HepG2 (cell line): ENCODE data around the gene TPI1. TPM values are rescaled to one million over a fixed set of nuclear protein-coding genes. Genes with fewer than 3 reads are reported as not detected.

ENCODE experiments used
- AHR ChIP-seq: IDR thresholded peaks from 2 replicates; pipeline ENCODE4 v1.6.1; 2018; ENCODE audit warnings: missing genetic modification reagents, missing compliant biosample characterization
- ARNT ChIP-seq: fragments of 450-650 bp; IDR thresholded peaks from 2 replicates; pipeline ENCODE4 v1.6.1; 2017
- BCLAF1 ChIP-seq: fragments of 450-650 bp; IDR thresholded peaks from 2 replicates; pipeline ENCODE4 v1.6.1; 2017; ENCODE audit warnings: mild to moderate bottlenecking
- FLYWCH1 ChIP-seq: sonication (generic); formaldehyde crosslinking; IDR thresholded peaks from 2 replicates; pipeline ENCODE4 v1.8.1; 2023; ENCODE audit warnings: mild to moderate bottlenecking, missing genetic modification reagents
- FOXA3 ChIP-seq: IDR thresholded peaks from 2 replicates; pipeline ENCODE4 v1.6.1; 2016; ENCODE audit warnings: missing genetic modification reagents, missing compliant biosample characterization
- HMG20A ChIP-seq: IDR thresholded peaks from 2 replicates; pipeline ENCODE4 v1.6.1; 2016; ENCODE audit warnings: borderline replicate concordance
- IKZF5 ChIP-seq: IDR thresholded peaks from 2 replicates; pipeline ENCODE4 v1.6.1; 2018; ENCODE audit warnings: missing genetic modification reagents, mild to moderate bottlenecking, missing compliant biosample characterization
- KLF12 ChIP-seq: sonication (generic); formaldehyde crosslinking; IDR thresholded peaks from 2 replicates; pipeline ENCODE4 v1.4.0; 2020; ENCODE audit warnings: missing genetic modification reagents, borderline replicate concordance
- MTA3 ChIP-seq: sonication (generic); formaldehyde crosslinking; IDR thresholded peaks from 2 replicates; pipeline ENCODE4 v1.4.0; 2020; ENCODE audit warnings: missing genetic modification reagents
- MZF1 ChIP-seq: sonication (generic); formaldehyde crosslinking; IDR thresholded peaks from 2 replicates; pipeline ENCODE4 v1.8.1; 2023; ENCODE audit warnings: mild to moderate bottlenecking, missing genetic modification reagents, borderline replicate concordance
- PAF1 ChIP-seq: IDR thresholded peaks from 2 replicates; pipeline ENCODE4 v1.6.1; 2016; ENCODE audit warnings: missing genetic modification reagents, missing compliant biosample characterization
- PHF8 ChIP-seq: sonication (generic); formaldehyde crosslinking; IDR thresholded peaks from 2 replicates; pipeline ENCODE4 v1.5.0; 2020; ENCODE audit warnings: missing genetic modification reagents
- PPARG ChIP-seq: conservative IDR thresholded peaks from 2 replicates; pipeline ENCODE4 v1.6.1; 2016; ENCODE audit warnings: missing biosample characterization, missing genetic modification reagents
- RAD51 ChIP-seq: fragments of 450-650 bp; IDR thresholded peaks from 2 replicates; pipeline ENCODE4 v1.6.1; 2016; ENCODE audit warnings: borderline replicate concordance
- TMF1 ChIP-seq: sonication (generic); formaldehyde crosslinking; IDR thresholded peaks from 2 replicates; pipeline ENCODE4 v1.8.1; 2022; ENCODE audit warnings: low read depth, missing genetic modification reagents
- ZC3H4 ChIP-seq: sonication (generic); formaldehyde crosslinking; IDR thresholded peaks from 2 replicates; pipeline ENCODE4 v1.4.0; 2020; ENCODE audit warnings: missing genetic modification reagents, borderline replicate concordance
- ZNF143 ChIP-seq: sonication (generic); formaldehyde crosslinking; IDR thresholded peaks from 2 replicates; pipeline ENCODE4 v1.4.0; 2020; ENCODE audit warnings: missing genetic modification reagents
- ZNF563 ChIP-seq: sonication (generic); formaldehyde crosslinking; IDR thresholded peaks from 2 replicates; pipeline ENCODE4 v1.8.0; 2022; ENCODE audit warnings: mild to moderate bottlenecking, moderate library complexity, missing genetic modification reagents
- ZNF703 ChIP-seq: sonication (generic); formaldehyde crosslinking; IDR thresholded peaks from 2 replicates; pipeline ENCODE4 v1.5.1; 2020; ENCODE audit warnings: missing genetic modification reagents, mild to moderate bottlenecking, moderate library complexity, borderline replicate concordance
- ZNF770 ChIP-seq: sonication (generic); formaldehyde crosslinking; IDR thresholded peaks from 2 replicates; pipeline ENCODE4 v1.5.0; 2020; ENCODE audit warnings: mild to moderate bottlenecking, missing genetic modification reagents
- ZNF773 ChIP-seq: sonication (generic); formaldehyde crosslinking; IDR thresholded peaks from 2 replicates; pipeline ENCODE4 v1.4.0; 2020; ENCODE audit warnings: missing genetic modification reagents, borderline replicate concordance
- ZNF850 ChIP-seq: sonication (generic); formaldehyde crosslinking; conservative IDR thresholded peaks from 2 replicates; pipeline ENCODE4 v1.9.0; 2021; ENCODE audit warnings: mild to moderate bottlenecking, missing genetic modification reagents
- polyA plus RNA-seq, 8 experiments: library from polyadenylated mRNA; depleted of rRNA in 3 of 8; stranded (reverse) in 7 of 8; unstranded in 1 of 8; fragments of >200 nt; fragmentation: Illumina TruSeq in 4 of 8; extraction: Trizol in 4 of 8; gene quantifications; 2 replicates each; pipeline versions ENCODE4 v1.2.1 to v1.2.3, GENCODE V29; 2011 to 2016; ENCODE audit warnings: low read depth in 4 of 8, missing spikeins in 1 of 8, mixed read lengths in 1 of 8; ENCODE audit not compliant: insufficient read depth in 1 of 8
- total RNA-seq, 5 experiments: library from RNA; depleted of rRNA; stranded (reverse); fragments of >200 nt; fragmentation: Illumina TruSeq; extraction: Trizol; gene quantifications; 2 replicates each; pipeline ENCODE4 v1.2.3, GENCODE V29; 2016; ENCODE audit warnings: low read depth in 1 of 5
- TF ChIP-seq, protein P1 (sequence below): sonication (generic); formaldehyde crosslinking; IDR thresholded peaks from 2 replicates; pipeline ENCODE4 v1.8.1; 2023; ENCODE audit warnings: mild to moderate bottlenecking, inconsistent platforms, moderate library complexity, missing genetic modification reagents, borderline replicate concordance
- TF ChIP-seq, protein P2 (sequence below): IDR thresholded peaks from 2 replicates; pipeline ENCODE4 v1.6.1; 2016

The TPI1 gene
- total and polyA plus RNA-seq, 2 of the 13 experiments (the other 11 are each of a cell fraction or from before 2014, with no cell fraction given) = 945 to 2,535 TPM

- TF ChIP-seq IKZF5 (CRISPR knock-in tag) (peak; percentile 57; the same call in 1 of the 2 replicates), ZNF703 (CRISPR knock-in tag) (no peak), KLF12 (CRISPR knock-in tag) (0 out of 2 replicates have a peak, but pooled peaks have one; percentile 21), RAD51 (no peak), FLYWCH1 (no peak; the same call in 1 of the 2 replicates), AHR (CRISPR knock-in tag) (no peak), MZF1 (CRISPR knock-in tag) (no peak), ZC3H4 (no peak), TMF1 (CRISPR knock-in tag) (no peak), ARNT (no peak), MTA3 (CRISPR knock-in tag) (no peak), ZNF563 (CRISPR knock-in tag) (no peak), PHF8 (CRISPR knock-in tag) (no peak), ZNF773 (no peak), BCLAF1 (no peak), ZNF770 (CRISPR knock-in tag) (no peak), ZNF850 (no peak), FOXA3 (CRISPR knock-in tag) (no peak), HMG20A (CRISPR knock-in tag) (no peak), PAF1 (CRISPR knock-in tag) (no peak), ZNF143 (CRISPR knock-in tag) (no peak), PPARG (CRISPR knock-in tag) (no peak)
- TF ChIP-seq, protein P1, sequence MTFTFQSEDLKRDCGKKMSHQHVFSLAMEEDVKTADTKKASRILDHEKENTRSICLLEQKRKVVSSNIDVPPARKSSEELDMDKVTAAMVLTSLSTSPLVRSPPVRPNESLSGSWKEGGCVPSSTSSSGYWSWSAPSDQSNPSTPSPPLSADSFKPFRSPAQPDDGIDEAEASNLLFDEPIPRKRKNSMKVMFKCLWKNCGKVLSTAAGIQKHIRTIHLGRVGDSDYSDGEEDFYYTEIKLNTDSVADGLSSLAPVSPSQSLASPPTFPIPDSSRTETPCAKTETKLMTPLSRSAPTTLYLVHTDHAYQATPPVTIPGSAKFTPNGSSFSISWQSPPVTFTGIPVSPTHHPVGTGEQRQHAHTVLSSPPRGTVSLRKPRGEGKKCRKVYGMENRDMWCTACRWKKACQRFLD (CRISPR knock-in tag) = peak; percentile 71; the same call in 1 of the 2 replicates
- TF ChIP-seq, protein P2, sequence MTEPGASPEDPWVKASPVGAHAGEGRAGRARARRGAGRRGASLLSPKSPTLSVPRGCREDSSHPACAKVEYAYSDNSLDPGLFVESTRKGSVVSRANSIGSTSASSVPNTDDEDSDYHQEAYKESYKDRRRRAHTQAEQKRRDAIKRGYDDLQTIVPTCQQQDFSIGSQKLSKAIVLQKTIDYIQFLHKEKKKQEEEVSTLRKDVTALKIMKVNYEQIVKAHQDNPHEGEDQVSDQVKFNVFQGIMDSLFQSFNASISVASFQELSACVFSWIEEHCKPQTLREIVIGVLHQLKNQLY (CRISPR knock-in tag) = no peak
Observed at GRCh38 chr12:6851153-6851920, 16.0 kb upstream of the TPI1 start, which contains the start of gene CDCA3 (continued).
